Mesendoderm (in vitro differentiated cells): ENCODE data around the gene CHCHD6.

ENCODE experiments used
- DNase-seq: peaks from one replicate; pipeline ENCODE4 v3.0.0; 2013
- H2AK5ac ChIP-seq: 2 replicates; pipeline ENCODE4 v1.6.1; 2013; ENCODE audit warnings: low read length, inconsistent platforms
- H2BK120ac ChIP-seq: 2 replicates; pipeline ENCODE4 v1.6.1; 2013; ENCODE audit warnings: low read depth, mild to moderate bottlenecking, low read length, moderate library complexity, mixed read lengths
- H2BK15ac ChIP-seq: replicated peaks from 2 replicates; pipeline ENCODE4 v1.6.1; 2013; ENCODE audit warnings: low read depth, mild to moderate bottlenecking, moderate library complexity
- H2BK5ac ChIP-seq: 2 replicates; pipeline ENCODE4 v1.6.1; 2013; ENCODE audit warnings: low read length, inconsistent platforms
- H3K18ac ChIP-seq: 2 replicates; pipeline ENCODE4 v1.6.1; 2013; ENCODE audit warnings: mild to moderate bottlenecking, low read length, mixed read lengths
- H3K23ac ChIP-seq: one replicate; pipeline ENCODE4 v1.6.1; 2013; ENCODE audit warnings: low read length
- H3K27ac ChIP-seq: 2 replicates; pipeline ENCODE4 v1.5.1; 2013; ENCODE audit warnings: low read depth, mild to moderate bottlenecking, inconsistent platforms, low read length, moderate library complexity
- H3K27me3 ChIP-seq: 2 replicates; pipeline ENCODE4 v1.6.1; 2013; ENCODE audit warnings: low read length, control low read depth, mild to moderate bottlenecking, inconsistent platforms; ENCODE audit not compliant: insufficient read depth, poor library complexity
- H3K36me3 ChIP-seq: 2 replicates; pipeline ENCODE4 v1.6.1; 2013; ENCODE audit warnings: low read length, inconsistent platforms; ENCODE audit not compliant: control insufficient read depth, insufficient read depth
- H3K4ac ChIP-seq: one replicate; pipeline ENCODE4 v1.6.1; 2013; ENCODE audit warnings: low read depth, mild to moderate bottlenecking, low read length, moderate library complexity
- H3K4me1 ChIP-seq: 2 replicates; pipeline ENCODE4 v1.6.1; 2013; ENCODE audit warnings: low read depth, low read length, inconsistent platforms; ENCODE audit not compliant: control insufficient read depth
- H3K4me2 ChIP-seq: 2 replicates; pipeline ENCODE4 v1.6.1; 2013; ENCODE audit warnings: low read length
- H3K4me3 ChIP-seq: 2 replicates; pipeline ENCODE4 v1.5.1; 2013; ENCODE audit warnings: mild to moderate bottlenecking, low read length
- H3K56ac ChIP-seq: one replicate; pipeline ENCODE4 v1.6.1; 2013; ENCODE audit warnings: low read length
- H3K79me1 ChIP-seq: 2 replicates; pipeline ENCODE4 v1.6.1; 2013; ENCODE audit warnings: low read length, inconsistent platforms
- H3K79me2 ChIP-seq: 2 replicates; pipeline ENCODE4 v1.6.1; 2013; ENCODE audit warnings: mild to moderate bottlenecking, low read length; ENCODE audit not compliant: control insufficient read depth, insufficient read depth
- H3K9ac ChIP-seq: 2 replicates; pipeline ENCODE4 v1.6.1; 2013; ENCODE audit warnings: low read length, inconsistent platforms
- H4K5ac ChIP-seq: one replicate; pipeline ENCODE4 v1.6.1; 2013; ENCODE audit warnings: low read length
- H4K8ac ChIP-seq: one replicate; pipeline ENCODE4 v1.6.1; 2013; ENCODE audit warnings: low read depth, mild to moderate bottlenecking, control low read depth, low read length, moderate library complexity
- WGBS: extraction: QIAGEN DNeasy Blood & Tissue Kit; methylation state at CpG from one replicate; pipeline ENCODE4 v1.1.7; 2013; ENCODE audit warnings: low lambda C conversion rate, missing lambda C conversion rate; ENCODE audit not compliant: insufficient coverage; ENCODE audit errors: extremely low coverage; 5-methylcytosine and 5-hydroxymethylcytosine counted together

The CHCHD6 gene

GRCh38 chr3:126970101-126970500 lies 266.1 kb downstream of the CHCHD6 start:
- no peaks in the 10 kb centered on the region for H3K4me1 ChIP-seq
- H3K56ac ChIP-seq = no peak overlapping the region
- H2BK120ac ChIP-seq = no peak overlapping the region
- no peaks in the 10 kb centered on the region for H3K79me1 ChIP-seq
- no peak overlapping the region for H3K9ac ChIP-seq
- H3K18ac ChIP-seq = no peak overlapping the region
- H3K79me2 ChIP-seq = no peaks in the 10 kb centered on the region
- H3K4ac ChIP-seq = no peak overlapping the region
- H3K27me3 ChIP-seq = no peaks in the 10 kb centered on the region
- no peak overlapping the region for H4K5ac ChIP-seq
- H4K8ac ChIP-seq = no peak overlapping the region
- DNase-seq = no peak
- no CpG with 5 or more reads among the region's 5 CpGs for WGBS
- H2BK5ac ChIP-seq = no peak overlapping the region
- H3K27ac ChIP-seq = no peak overlapping the region
- H3K4me2 ChIP-seq = no peak overlapping the region
- H3K23ac ChIP-seq = no peak overlapping the region
- H2BK15ac ChIP-seq = no peak overlapping the region
- no peaks in the 10 kb centered on the region for H3K36me3 ChIP-seq
- H3K4me3 ChIP-seq = no peak overlapping the region
- no peak overlapping the region for H2AK5ac ChIP-seq

- H4K5ac ChIP-seq = no peak overlapping the region
- no peaks in the 10 kb centered on the region for H3K79me2 ChIP-seq
- no peaks in the 10 kb centered on the region for H3K4me1 ChIP-seq
- no peak overlapping the region for H3K23ac ChIP-seq
- no peak overlapping the region for H2BK5ac ChIP-seq
- WGBS = no CpG with 5 or more reads among the region's 5 CpGs
- H3K56ac ChIP-seq = no peak overlapping the region
- H3K18ac ChIP-seq = no peak overlapping the region
- H3K4me2 ChIP-seq = no peak overlapping the region
- H3K27ac ChIP-seq = no peak overlapping the region
- no peak overlapping the region for H3K4me3 ChIP-seq
- H4K8ac ChIP-seq = no peak overlapping the region
- no peak overlapping the region for H3K9ac ChIP-seq
- DNase-seq = no peak
- no peak overlapping the region for H3K4ac ChIP-seq
- no peak overlapping the region for H2AK5ac ChIP-seq
- no peaks in the 10 kb centered on the region for H3K36me3 ChIP-seq
- H3K79me1 ChIP-seq = no peaks in the 10 kb centered on the region
- H3K27me3 ChIP-seq = no peaks in the 10 kb centered on the region
- H2BK120ac ChIP-seq = no peak overlapping the region
- H2BK15ac ChIP-seq = no peak overlapping the region
These were observed 266.9 kb downstream of the CHCHD6 start for GRCh38 chr3:126970921-126971320.

- Histone ChIP-seq H2BK5ac (no peak overlapping the region), H3K23ac (no peak overlapping the region), H3K4me1 (no peaks in the 10 kb centered on the region), H3K27me3 (no peaks in the 10 kb centered on the region), H4K8ac (no peak overlapping the region), H3K36me3 (no peaks in the 10 kb centered on the region), H2BK120ac (no peak overlapping the region), H3K4ac (no peak overlapping the region), H3K27ac (no peak overlapping the region), H3K18ac (no peak overlapping the region), H3K79me2 (no peaks in the 10 kb centered on the region), H3K4me2 (no peak overlapping the region), H4K5ac (no peak overlapping the region), H2AK5ac (no peak overlapping the region), H3K79me1 (no peaks in the 10 kb centered on the region), H2BK15ac (no peak overlapping the region), H3K4me3 (no peak overlapping the region), H3K9ac (no peak overlapping the region), H3K56ac (peak overlapping the region; percentile 47)
- peak; percentile 27 for DNase-seq
- WGBS = no CpG with 5 or more reads among the region's 13 CpGs
These were observed 267.9 kb downstream of the CHCHD6 start for GRCh38 chr3:126971891-126972351.

- no peaks in the 10 kb centered on the region for H3K79me1 ChIP-seq
- H2AK5ac ChIP-seq = no peak overlapping the region
- H4K5ac ChIP-seq = no peak overlapping the region
- H3K4me2 ChIP-seq = no peak overlapping the region
- H2BK5ac ChIP-seq = no peak overlapping the region
- no peak overlapping the region for H2BK120ac ChIP-seq
- no peaks in the 10 kb centered on the region for H3K79me2 ChIP-seq
- H4K8ac ChIP-seq = no peak overlapping the region
- H3K4me3 ChIP-seq = no peak overlapping the region
- no CpG with 5 or more reads among the region's 5 CpGs for WGBS
- no peaks in the 10 kb centered on the region for H3K4me1 ChIP-seq
- H3K27ac ChIP-seq = no peak overlapping the region
- no peak overlapping the region for H3K23ac ChIP-seq
- DNase-seq = no peak
- no peaks in the 10 kb centered on the region for H3K36me3 ChIP-seq
- no peak overlapping the region for H2BK15ac ChIP-seq
- H3K18ac ChIP-seq = no peak overlapping the region
- H3K9ac ChIP-seq = no peak overlapping the region
- H3K27me3 ChIP-seq = no peaks in the 10 kb centered on the region
- no peak overlapping the region for H3K56ac ChIP-seq
- no peak overlapping the region for H3K4ac ChIP-seq
These were observed 268.8 kb downstream of the CHCHD6 start for GRCh38 chr3:126972866-126973265.

- no CpG with 5 or more reads among the region's 1 CpG for WGBS
- no peak overlapping the region for H3K4me2 ChIP-seq
- H3K79me1 ChIP-seq = no peaks in the 10 kb centered on the region
- no peaks in the 10 kb centered on the region for H3K27me3 ChIP-seq
- H4K8ac ChIP-seq = no peak overlapping the region
- H4K5ac ChIP-seq = no peak overlapping the region
- H3K56ac ChIP-seq = no peak overlapping the region
- no peaks in the 10 kb centered on the region for H3K36me3 ChIP-seq
- H3K18ac ChIP-seq = no peak overlapping the region
- H3K9ac ChIP-seq = no peak overlapping the region
- no peak for DNase-seq
- H2AK5ac ChIP-seq = no peak overlapping the region
- no peak overlapping the region for H3K4ac ChIP-seq
- no peaks in the 10 kb centered on the region for H3K79me2 ChIP-seq
- no peaks in the 10 kb centered on the region for H3K4me1 ChIP-seq
- no peak overlapping the region for H2BK15ac ChIP-seq
- H3K27ac ChIP-seq = no peak overlapping the region
- H3K23ac ChIP-seq = no peak overlapping the region
- H2BK120ac ChIP-seq = no peak overlapping the region
- H2BK5ac ChIP-seq = no peak overlapping the region
- no peak overlapping the region for H3K4me3 ChIP-seq
These were observed 269.8 kb downstream of the CHCHD6 start for GRCh38 chr3:126973814-126974213.

- H3K27me3 ChIP-seq = no peaks in the 10 kb centered on the region
- H2BK5ac ChIP-seq = no peak overlapping the region
- no peak overlapping the region for H4K8ac ChIP-seq
- no peak overlapping the region for H4K5ac ChIP-seq
- no peak overlapping the region for H3K4ac ChIP-seq
- no peak overlapping the region for H3K4me3 ChIP-seq
- H3K18ac ChIP-seq = no peak overlapping the region
- H3K4me2 ChIP-seq = no peak overlapping the region
- no peak overlapping the region for H3K27ac ChIP-seq
- no peaks in the 10 kb centered on the region for H3K79me1 ChIP-seq
- no peak overlapping the region for H3K23ac ChIP-seq
- H2BK15ac ChIP-seq = no peak overlapping the region
- no peak for DNase-seq
- no peaks in the 10 kb centered on the region for H3K79me2 ChIP-seq
- no peak overlapping the region for H3K56ac ChIP-seq
- H3K9ac ChIP-seq = no peak overlapping the region
- H2AK5ac ChIP-seq = no peak overlapping the region
- no peaks in the 10 kb centered on the region for H3K36me3 ChIP-seq
- no peak overlapping the region for H2BK120ac ChIP-seq
- no CpG with 5 or more reads among the region's 3 CpGs for WGBS
- H3K4me1 ChIP-seq = no peaks in the 10 kb centered on the region
These were observed 270.7 kb downstream of the CHCHD6 start for GRCh38 chr3:126974756-126975155.
